Left lung (tissue), 10 donors: ENCODE data around the gene ETFB. TPM values are rescaled to one million over a fixed set of nuclear protein-coding genes. Genes with fewer than 3 reads are reported as not detected.
A peak's percentile ranks its signal among the peaks of the same experiment; 100 is the strongest.

Experiments used
- ATAC-seq: fragments of 200-7000 bp; cut with Tn5 transposase; one replicate; pipeline ENCODE4 v1.9.1; 2020; ENCODE audit warnings: moderate library complexity
- DNase-seq, 4 donors: peaks; one replicate each; pipeline ENCODE4 v3.0.0-alpha.2; 2013 to 2020
- H3K27ac ChIP-seq, 2 donors: fragments of 200-600 bp; sonication (generic) in 1 of 2; one replicate each; pipeline versions ENCODE4 v1.5.0 to v1.8.0; 2020 to 2021
- H3K27me3 ChIP-seq, 2 donors: fragments of 200-600 bp; sonication (generic) in 1 of 2; one replicate each; pipeline versions ENCODE4 v1.5.0 to v1.8.0; 2020 to 2021
- H3K36me3 ChIP-seq, 2 donors: fragments of 200-600 bp; sonication (generic) in 1 of 2; one replicate each; pipeline versions ENCODE4 v1.5.0 to v1.8.0; 2020 to 2021
- H3K4me1 ChIP-seq, 2 donors: fragments of 200-600 bp; one replicate each; pipeline ENCODE4 v1.8.0; 2021
- H3K4me3 ChIP-seq, 2 donors: fragments of 200-600 bp; sonication (generic) in 1 of 2; one replicate each; pipeline versions ENCODE4 v1.5.0 to v1.8.0; 2020 to 2021; ENCODE audit warnings: mild to moderate bottlenecking in 1 of 2
- H3K9me3 ChIP-seq, 2 donors: fragments of 200-600 bp; sonication (generic) in 1 of 2; one replicate each; pipeline versions ENCODE4 v1.5.0 to v1.8.0; 2020 to 2021
- CTCF ChIP-seq, 2 donors: fragments of 200-600 bp; sonication (generic) in 1 of 2; IDR thresholded peaks; one replicate each; pipeline versions ENCODE4 v1.5.0 to v1.8.0; 2021; ENCODE audit warnings: antibody characterized with exemption in 2 of 2
- intact Hi-C, 2 donors: fragments of 100-400 bp; cut with DNase I; formaldehyde crosslinking; loops; one replicate each; pipeline versions ENCODE4 v1.11.2 to v1.14.2; 2022
- polyA plus RNA-seq, 6 donors: library from polyadenylated mRNA; unstranded; fragments of 120-200 nt; gene quantifications; one replicate each; pipeline ENCODE4 v1.2.1, GENCODE V29; 2013; ENCODE audit not compliant: insufficient read length in 6 of 6
- total RNA-seq, 2 donors: library from RNA; stranded (reverse); fragmentation: NEBNext Ultra II Directional; extraction: Animal tissue kit (Norgen Biotek cat#: 25700); gene quantifications; one replicate each; pipeline ENCODE4 v1.2.1, GENCODE V29; 2021
- donor health status: DM: no; HTN: yes; CAD: no.
- donor health status: DM: no; HTN: no; CAD: no.

Gene ETFB
- total and polyA plus RNA-seq, 8 donors, result 41.5 to 89.6 (median 47.9) TPM

GRCh38 chr19:51356159-51356801 lies 9.9 kb downstream of the ETFB start:
- no peak for ATAC-seq
- TF ChIP-seq CTCF (IDR thresholded peaks at IDR 0.05), result no peak

DNA sequence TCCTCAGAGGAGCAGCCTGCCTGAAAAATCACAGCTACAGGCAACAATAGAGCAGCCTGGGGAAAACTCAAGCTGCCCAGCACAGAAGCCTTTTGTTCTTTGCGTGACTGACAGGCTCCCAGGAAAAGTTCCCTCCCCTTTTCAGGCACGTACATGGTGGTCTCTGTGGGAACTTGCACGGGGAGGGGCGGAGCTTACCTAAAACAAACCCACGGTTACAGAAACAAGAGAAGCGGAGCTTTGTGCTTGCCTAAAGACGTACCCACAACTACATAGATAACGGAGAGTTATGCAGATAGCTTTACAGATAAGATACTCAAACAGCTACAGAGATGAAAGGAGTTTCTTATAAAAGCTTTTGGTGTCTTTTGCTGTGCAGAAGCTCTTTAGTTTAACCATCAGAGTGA lies 11.4 kb downstream of the ETFB start:
- no peaks in the 10 kb centered on the region for H3K4me1 ChIP-seq
- peak in 1 of 4 donors; percentile 40 for DNase-seq

More at GRCh38 chr19:51356159-51356801, 9.9 kb downstream of the ETFB start:
- no peak for DNase-seq
- no peaks in the 10 kb centered on the region for H3K4me1 ChIP-seq
- no peak overlapping the region for H3K27ac ChIP-seq
- intact Hi-C loops, result no loop called here
- H3K9me3 ChIP-seq, result no peaks in the 10 kb centered on the region
- H3K36me3 ChIP-seq, result peaks cover 0 to 18% of the 10 kb centered on the region in 2 donors
- H3K4me3 ChIP-seq, result no peak overlapping the region
- no peaks in the 10 kb centered on the region for H3K27me3 ChIP-seq

DNA sequence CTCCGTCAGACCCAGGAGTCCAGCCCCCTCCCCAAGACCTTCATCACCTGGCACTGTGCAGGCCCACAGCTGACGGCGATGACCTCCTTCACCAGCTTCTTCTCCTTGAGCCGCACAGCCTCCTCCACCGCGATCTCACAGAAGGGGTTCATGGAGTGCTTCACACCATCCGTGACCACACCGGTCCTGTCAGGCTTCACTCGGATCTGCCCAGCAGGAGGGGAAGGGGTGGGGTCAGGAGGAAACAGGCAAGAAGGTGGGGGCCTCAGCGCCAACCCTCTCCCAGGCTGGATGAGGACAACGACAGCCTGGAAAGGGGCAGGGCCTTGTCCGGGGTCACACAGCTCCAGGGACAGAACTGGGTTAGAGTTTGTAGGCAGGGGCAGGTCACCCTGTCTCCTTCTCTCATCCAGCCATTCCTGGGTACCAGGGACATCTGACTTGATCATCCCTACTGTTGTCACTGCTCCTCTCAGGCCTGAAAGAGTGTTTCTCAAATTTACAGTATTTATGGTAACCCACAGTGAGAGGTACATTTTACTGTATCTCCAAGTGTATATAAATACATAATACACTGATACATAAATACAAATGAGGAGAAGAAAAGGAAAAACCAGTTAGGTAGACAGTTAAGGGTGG lies 12.0 kb downstream of the ETFB start:
- no peak overlapping the region for H3K4me3 ChIP-seq
- DNase-seq (no peak), ATAC-seq (no peak)
- H3K4me1 ChIP-seq, result no peaks in the 10 kb centered on the region
- no peaks in the 10 kb centered on the region for H3K9me3 ChIP-seq
- peaks cover 0 to 39% of the 10 kb centered on the region in 2 donors for H3K36me3 ChIP-seq
- H3K27ac ChIP-seq, result no peak overlapping the region
- H3K27me3 ChIP-seq, result no peaks in the 10 kb centered on the region
- TF ChIP-seq CTCF (IDR thresholded peaks at IDR 0.05), result no peak
- intact Hi-C loops, result no loop called here

More for the DNA sequence above, 11.4 kb downstream of the ETFB start:
- Histone ChIP-seq H3K27me3 (no peaks in the 10 kb centered on the region), H3K27ac (no peak overlapping the region), H3K9me3 (no peaks in the 10 kb centered on the region), H3K36me3 (peaks cover 0 to 34% of the 10 kb centered on the region in 2 donors), H3K4me3 (no peak overlapping the region)
- intact Hi-C loops, result no loop called here
- TF ChIP-seq CTCF (IDR thresholded peaks at IDR 0.05), result no peak
- ATAC-seq, result no peak

- H3K36me3 ChIP-seq, result peaks cover 0 to 40% of the 10 kb centered on the region in 2 donors
- ATAC-seq (no peak), DNase-seq (no peak)
- H3K27ac ChIP-seq, result no peak overlapping the region
- intact Hi-C loops, result no loop called here
- TF ChIP-seq CTCF (IDR thresholded peaks at IDR 0.05), result no peak
- H3K4me3 ChIP-seq, result no peak overlapping the region
- no peaks in the 10 kb centered on the region for H3K4me1 ChIP-seq
- no peaks in the 10 kb centered on the region for H3K9me3 ChIP-seq
- H3K27me3 ChIP-seq, result no peaks in the 10 kb centered on the region
Measured at GRCh38 chr19:51352783-51353360, 13.3 kb downstream of the ETFB start.

DNA sequence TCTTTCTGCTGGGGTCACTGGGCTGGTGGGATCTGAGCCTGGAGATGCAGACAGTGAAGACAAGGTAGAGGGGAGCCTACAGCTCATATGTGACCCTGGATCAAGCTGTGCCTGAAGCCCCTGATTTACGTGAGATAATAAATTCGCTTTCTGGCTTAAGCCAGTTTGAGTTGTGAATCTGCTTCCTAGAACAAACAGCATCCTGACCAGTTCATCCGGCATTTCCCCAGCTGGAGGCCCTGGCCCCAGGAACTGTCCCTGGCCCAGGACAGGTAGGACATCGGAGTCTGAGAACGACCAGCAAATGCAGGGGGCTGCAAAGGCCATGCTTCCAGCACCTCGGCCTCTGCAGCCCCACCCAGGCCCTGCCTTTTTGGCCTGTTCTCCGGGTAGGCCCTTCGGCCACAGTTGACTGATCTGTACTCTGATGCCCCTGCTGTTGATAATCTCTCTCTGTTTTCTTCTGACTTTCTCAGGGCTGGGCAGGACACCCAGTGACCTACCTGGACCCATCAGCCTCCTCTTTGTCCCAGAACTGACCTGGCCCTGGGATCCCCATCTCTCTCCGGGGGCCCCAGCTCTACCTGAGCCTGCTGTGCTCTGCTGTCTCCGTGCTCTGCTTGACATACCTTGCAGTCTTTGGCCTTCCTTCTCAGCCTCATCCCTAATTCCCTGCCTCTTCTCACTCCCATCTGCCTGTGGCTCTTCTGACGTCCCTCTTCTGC lies 14.8 kb downstream of the ETFB start:
- Histone ChIP-seq H3K36me3 (peaks cover 0 to 52% of the 10 kb centered on the region in 2 donors), H3K9me3 (no peaks in the 10 kb centered on the region), H3K27ac (no peak overlapping the region), H3K4me3 (no peak overlapping the region), H3K27me3 (no peaks in the 10 kb centered on the region), H3K4me1 (no peaks in the 10 kb centered on the region)
- no peak for TF ChIP-seq CTCF (IDR thresholded peaks at IDR 0.05)
- DNase-seq (no peak), ATAC-seq (no peak)
- intact Hi-C loops, result no loop called here
